Measurements from ENCODE around the gene GALNS. TPM values are rescaled to one million over a fixed set of nuclear protein-coding genes. Genes with fewer than 3 reads are reported as not detected.

GALNS gene
- polyA plus RNA-seq, 2 of the 4 experiments (the other 2 are of a cell fraction), result 7.0 to 31.2 TPM

DNA sequence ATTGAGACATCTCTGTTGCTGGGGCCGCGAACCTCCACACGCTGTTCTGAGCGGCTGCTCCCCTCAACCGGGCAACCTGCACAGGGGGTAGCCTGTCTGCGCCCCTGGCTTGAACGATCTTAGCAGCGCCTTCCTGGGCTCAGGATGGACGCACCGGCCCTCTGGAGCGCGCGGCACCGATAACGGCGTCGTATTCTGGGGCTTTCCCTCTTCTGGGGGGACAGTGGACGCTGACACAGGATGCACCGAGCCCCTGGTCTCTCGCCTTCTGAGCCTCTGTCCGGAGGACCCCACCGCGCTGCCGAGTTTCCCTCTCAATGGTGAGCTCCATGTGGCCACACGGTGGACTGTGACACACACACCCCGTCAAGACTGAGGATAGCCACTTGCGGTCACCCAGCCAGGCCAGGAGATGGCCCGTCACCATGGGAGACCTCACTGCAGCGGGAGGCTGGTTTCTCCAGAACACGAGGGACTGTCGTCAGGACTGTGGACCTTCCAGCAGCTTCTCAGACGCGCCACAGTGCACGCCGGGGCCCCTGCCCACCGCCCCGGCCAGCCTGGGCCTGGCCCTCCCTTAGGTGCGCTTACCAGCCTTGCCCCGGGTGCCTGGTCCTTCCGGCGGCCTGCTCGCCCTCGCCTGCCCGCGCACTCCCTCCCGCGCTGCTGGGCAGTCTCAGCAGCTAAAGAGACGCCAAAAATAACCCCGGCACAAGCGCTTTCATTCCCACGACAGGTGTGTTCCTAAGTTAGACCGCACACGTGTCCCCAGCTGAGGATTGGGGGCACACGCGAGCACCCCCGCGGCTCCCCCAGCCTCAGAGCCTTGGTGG, 39.7 kb upstream of the GALNS start:
- 0 out of 6 replicates have a peak, but pooled peaks of 1 of the 2 experiments have one; percentile 9 for ATAC-seq
- Histone ChIP-seq H3K4me3 (no peak overlapping the region), H3K9me3 (no peaks in the 10 kb centered on the region), H3K27ac (no peak overlapping the region), H3K4me1 (no peaks in the 10 kb centered on the region), H3K4me2 (no peak overlapping the region)
- TF ChIP-seq RAD21 (conservative IDR thresholded peaks at IDR 0.05 in 1 of 2, IDR thresholded peaks at IDR 0.05 in 1 of 2) (no peak), HOXB5 (CRISPR knock-in tag; IDR thresholded peaks at IDR 0.05) (no peak), CBX8 (IDR thresholded peaks at IDR 0.05) (no peak), NPAS2 (CRISPR knock-in tag; IDR thresholded peaks at IDR 0.05; ENCODE audit: borderline replicate concordance) (no peak), CEBPB (IDR thresholded peaks at IDR 0.05) (no peak), ZFP36 (IDR thresholded peaks at IDR 0.05; ENCODE audit: borderline replicate concordance, partially characterized antibody) (no peak), FOSL2 (IDR thresholded peaks at IDR 0.05) (no peak), FOSL2 (CRISPR knock-in tag; IDR thresholded peaks at IDR 0.05) (no peak), EHF (CRISPR knock-in tag; IDR thresholded peaks at IDR 0.05) (no peak), NFE2L2 (conservative IDR thresholded peaks at IDR 0.05; ENCODE audit: low read length) (no peak), FOSB (CRISPR knock-in tag; IDR thresholded peaks at IDR 0.05) (no peak)
- TF ChIP-seq, protein P1, sequence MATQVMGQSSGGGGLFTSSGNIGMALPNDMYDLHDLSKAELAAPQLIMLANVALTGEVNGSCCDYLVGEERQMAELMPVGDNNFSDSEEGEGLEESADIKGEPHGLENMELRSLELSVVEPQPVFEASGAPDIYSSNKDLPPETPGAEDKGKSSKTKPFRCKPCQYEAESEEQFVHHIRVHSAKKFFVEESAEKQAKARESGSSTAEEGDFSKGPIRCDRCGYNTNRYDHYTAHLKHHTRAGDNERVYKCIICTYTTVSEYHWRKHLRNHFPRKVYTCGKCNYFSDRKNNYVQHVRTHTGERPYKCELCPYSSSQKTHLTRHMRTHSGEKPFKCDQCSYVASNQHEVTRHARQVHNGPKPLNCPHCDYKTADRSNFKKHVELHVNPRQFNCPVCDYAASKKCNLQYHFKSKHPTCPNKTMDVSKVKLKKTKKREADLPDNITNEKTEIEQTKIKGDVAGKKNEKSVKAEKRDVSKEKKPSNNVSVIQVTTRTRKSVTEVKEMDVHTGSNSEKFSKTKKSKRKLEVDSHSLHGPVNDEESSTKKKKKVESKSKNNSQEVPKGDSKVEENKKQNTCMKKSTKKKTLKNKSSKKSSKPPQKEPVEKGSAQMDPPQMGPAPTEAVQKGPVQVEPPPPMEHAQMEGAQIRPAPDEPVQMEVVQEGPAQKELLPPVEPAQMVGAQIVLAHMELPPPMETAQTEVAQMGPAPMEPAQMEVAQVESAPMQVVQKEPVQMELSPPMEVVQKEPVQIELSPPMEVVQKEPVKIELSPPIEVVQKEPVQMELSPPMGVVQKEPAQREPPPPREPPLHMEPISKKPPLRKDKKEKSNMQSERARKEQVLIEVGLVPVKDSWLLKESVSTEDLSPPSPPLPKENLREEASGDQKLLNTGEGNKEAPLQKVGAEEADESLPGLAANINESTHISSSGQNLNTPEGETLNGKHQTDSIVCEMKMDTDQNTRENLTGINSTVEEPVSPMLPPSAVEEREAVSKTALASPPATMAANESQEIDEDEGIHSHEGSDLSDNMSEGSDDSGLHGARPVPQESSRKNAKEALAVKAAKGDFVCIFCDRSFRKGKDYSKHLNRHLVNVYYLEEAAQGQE (IDR thresholded peaks at IDR 0.05), result no peak
- ChIA-PET POLR2A (no interaction called here), CTCF (interaction anchor here (0.5 to 1.0 kb wide), 3 partner anchors 12 to 947 kb away, joined by 3 to 4 read pairs (median 3); no protein-coding TSS in a partner anchor)
- 65% methylated on average over 39 of the region's 57 CpGs for WGBS (ENCODE audit: missing lambda C conversion rate)
- no peak for DNase-seq (ENCODE audit: low read depth in 1 of 2, low spot score in 1 of 2)
- FAIRE-seq, result no peak

DNA sequence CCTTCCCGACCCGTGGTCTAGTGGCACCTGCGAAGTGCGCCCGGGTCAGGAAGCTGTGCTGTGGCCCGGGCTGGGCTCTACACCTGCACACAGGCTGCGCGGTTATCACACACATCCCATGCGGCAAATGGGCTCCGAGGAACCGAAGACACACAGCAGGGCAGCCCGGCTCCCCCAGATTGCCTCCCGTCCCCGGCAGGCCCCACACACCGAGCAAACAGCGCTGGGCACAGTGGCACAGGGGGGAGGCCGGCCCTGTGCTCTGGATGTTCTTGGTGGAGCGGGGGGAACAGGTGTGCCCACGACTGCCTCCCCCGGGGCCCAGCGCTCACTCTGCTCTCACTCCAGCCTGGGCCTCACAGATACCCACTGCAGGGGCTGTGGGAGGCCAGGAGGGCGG, 38.6 kb upstream of the GALNS start:
- H3K4me2 ChIP-seq, result no peak overlapping the region
- no peak overlapping the region for H3K4me3 ChIP-seq
- no peaks in the 10 kb centered on the region for H3K4me1 ChIP-seq
- H3K9me3 ChIP-seq, result no peaks in the 10 kb centered on the region
- FAIRE-seq (no peak), ATAC-seq (no peak), DNase-seq (ENCODE audit: low read depth in 1 of 2, low spot score in 1 of 2) (no peak)
- CTCF ChIA-PET, result no interaction called here
- H3K27ac ChIP-seq, result no peak overlapping the region
- no peak for TF ChIP-seq ZNF302 (CRISPR knock-in tag; IDR thresholded peaks at IDR 0.05)
- TF ChIP-seq CHD4 (IDR thresholded peaks at IDR 0.05; ENCODE audit: borderline replicate concordance), result no peak
- TF ChIP-seq HOXA7 (CRISPR knock-in tag; IDR thresholded peaks at IDR 0.05), result no peak
- no peak for TF ChIP-seq RNF2 (IDR thresholded peaks at IDR 0.05; ENCODE audit: borderline replicate concordance, low read depth)
- no peak for TF ChIP-seq FOXS1 (CRISPR knock-in tag; IDR thresholded peaks at IDR 0.05)
- no peak for TF ChIP-seq EHF (CRISPR knock-in tag; IDR thresholded peaks at IDR 0.05)
- TF ChIP-seq BHLHE40 (IDR thresholded peaks at IDR 0.05; ENCODE audit: low read depth, low read length), result no peak
- no peak for TF ChIP-seq SREBF2 (IDR thresholded peaks at IDR 0.05)
- no peak for TF ChIP-seq PHF8 (IDR thresholded peaks at IDR 0.05; ENCODE audit: borderline replicate concordance, low read depth)
- TF ChIP-seq CHD2 (IDR thresholded peaks at IDR 0.05; ENCODE audit: low read length, partially characterized antibody), result no peak
- TF ChIP-seq EP300 (IDR thresholded peaks at IDR 0.05), result no peak
- TF ChIP-seq, protein P2, sequence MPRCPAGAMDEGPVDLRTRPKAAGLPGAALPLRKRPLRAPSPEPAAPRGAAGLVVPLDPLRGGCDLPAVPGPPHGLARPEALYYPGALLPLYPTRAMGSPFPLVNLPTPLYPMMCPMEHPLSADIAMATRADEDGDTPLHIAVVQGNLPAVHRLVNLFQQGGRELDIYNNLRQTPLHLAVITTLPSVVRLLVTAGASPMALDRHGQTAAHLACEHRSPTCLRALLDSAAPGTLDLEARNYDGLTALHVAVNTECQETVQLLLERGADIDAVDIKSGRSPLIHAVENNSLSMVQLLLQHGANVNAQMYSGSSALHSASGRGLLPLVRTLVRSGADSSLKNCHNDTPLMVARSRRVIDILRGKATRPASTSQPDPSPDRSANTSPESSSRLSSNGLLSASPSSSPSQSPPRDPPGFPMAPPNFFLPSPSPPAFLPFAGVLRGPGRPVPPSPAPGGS (IDR thresholded peaks at IDR 0.05), result no peak
- no peak for TF ChIP-seq HEYL (CRISPR knock-in tag; IDR thresholded peaks at IDR 0.05)
- TF ChIP-seq ZC3H11A (IDR thresholded peaks at IDR 0.05), result no peak
- no peak for TF ChIP-seq TFCP2L1 (CRISPR knock-in tag; IDR thresholded peaks at IDR 0.05)
- no peak for TF ChIP-seq JUNB (IDR thresholded peaks at IDR 0.05)
- TF ChIP-seq, protein P3, sequence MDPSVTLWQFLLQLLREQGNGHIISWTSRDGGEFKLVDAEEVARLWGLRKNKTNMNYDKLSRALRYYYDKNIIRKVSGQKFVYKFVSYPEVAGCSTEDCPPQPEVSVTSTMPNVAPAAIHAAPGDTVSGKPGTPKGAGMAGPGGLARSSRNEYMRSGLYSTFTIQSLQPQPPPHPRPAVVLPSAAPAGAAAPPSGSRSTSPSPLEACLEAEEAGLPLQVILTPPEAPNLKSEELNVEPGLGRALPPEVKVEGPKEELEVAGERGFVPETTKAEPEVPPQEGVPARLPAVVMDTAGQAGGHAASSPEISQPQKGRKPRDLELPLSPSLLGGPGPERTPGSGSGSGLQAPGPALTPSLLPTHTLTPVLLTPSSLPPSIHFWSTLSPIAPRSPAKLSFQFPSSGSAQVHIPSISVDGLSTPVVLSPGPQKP (IDR thresholded peaks at IDR 0.05; ENCODE audit: low read depth, low read length), result no peak
- TF ChIP-seq HOXB13 (CRISPR knock-in tag; IDR thresholded peaks at IDR 0.05; ENCODE audit: low read depth), result no peak
- POLR2A ChIA-PET, result no interaction called here
- WGBS (ENCODE audit: missing lambda C conversion rate), result 71% methylated on average over 7 of the region's 22 CpGs
